GM23338 (cell line): ENCODE measurements around the gene SUSD3. TPM values are rescaled to one million over a fixed set of nuclear protein-coding genes. Genes with fewer than 3 reads are reported as not detected.

ENCODE experiments used
- ATAC-seq: fragments of 200-7000 bp; cut with Tn5 transposase; 3 replicates; pipeline ENCODE4 v1.9.1; 2020
- DNase-seq: peaks from one replicate; pipeline ENCODE4 v3.0.0-alpha.2; 2015; ENCODE audit warnings: low spot score
- H2AFZ ChIP-seq: fragments of 200-600 bp; sonication (generic); 2 replicates; pipeline ENCODE4 v1.8.0; 2016; ENCODE audit warnings: antibody characterized with exemption, mild to moderate bottlenecking, moderate library complexity
- H3F3A ChIP-seq: fragments of 200-600 bp; sonication (generic); replicated peaks from 2 replicates; pipeline ENCODE4 v1.8.0; 2017; ENCODE audit warnings: antibody characterized with exemption, mixed run types, low read depth
- H3K27ac ChIP-seq: fragments of 200-600 bp; sonication (generic); 2 replicates; pipeline ENCODE4 v1.6.1; 2016; ENCODE audit warnings: low read depth
- H3K27me3 ChIP-seq: fragments of 200-600 bp; sonication (generic); 2 replicates; pipeline ENCODE4 v1.8.0; 2016; ENCODE audit warnings: mild to moderate bottlenecking, mixed run types, moderate library complexity; ENCODE audit not compliant: insufficient read depth
- H3K36me3 ChIP-seq: fragments of 200-600 bp; sonication (generic); 2 replicates; pipeline ENCODE4 v1.8.0; 2016; ENCODE audit warnings: mild to moderate bottlenecking; ENCODE audit not compliant: insufficient read depth
- H3K4me1 ChIP-seq: fragments of 200-600 bp; sonication (generic); 2 replicates; pipeline ENCODE4 v1.8.0; 2016; ENCODE audit warnings: mild to moderate bottlenecking, moderate library complexity; ENCODE audit not compliant: insufficient read depth
- H3K4me2 ChIP-seq: fragments of 200-600 bp; sonication (generic); 2 replicates; pipeline ENCODE4 v1.7.1; 2017; ENCODE audit warnings: mixed run types
- H3K4me3 ChIP-seq: fragments of 200-600 bp; sonication (generic); 2 replicates; pipeline ENCODE4 v1.6.1; 2016; ENCODE audit warnings: mixed run types
- H3K79me2 ChIP-seq: fragments of 200-600 bp; sonication (generic); replicated peaks from 2 replicates; pipeline ENCODE4 v1.8.0; 2017; ENCODE audit warnings: mild to moderate bottlenecking; ENCODE audit not compliant: insufficient read depth
- H3K9me2 ChIP-seq: fragments of 200-600 bp; sonication (generic); 2 replicates; pipeline ENCODE4 v1.8.0; 2017; ENCODE audit not compliant: insufficient read depth
- H4K20me1 ChIP-seq: fragments of 200-600 bp; sonication (generic); replicated peaks from 2 replicates; pipeline ENCODE4 v1.8.0; 2017; ENCODE audit warnings: mild to moderate bottlenecking; ENCODE audit not compliant: insufficient read depth
- H3K27ac Mint-ChIP-seq: 2 replicates; pipeline ENCODE4 v1.8.0; 2020; ENCODE audit warnings: inconsistent platforms, mild to moderate bottlenecking, moderate library complexity, mixed read lengths
- H3K27me3 Mint-ChIP-seq: 3 replicates; pipeline ENCODE4 v1.8.0; 2022; ENCODE audit warnings: low read depth, mild to moderate bottlenecking, moderate library complexity, mixed read lengths, inconsistent platforms; ENCODE audit not compliant: insufficient read depth, poor library complexity
- H3K36me3 Mint-ChIP-seq: 3 replicates; pipeline ENCODE4 v1.8.0; 2021; ENCODE audit warnings: low read depth, mild to moderate bottlenecking, inconsistent platforms, moderate library complexity, mixed read lengths
- H3K4me1 Mint-ChIP-seq: 3 replicates; pipeline ENCODE4 v1.8.0; 2020; ENCODE audit warnings: mild to moderate bottlenecking, inconsistent platforms, mixed read lengths
- H3K4me3 Mint-ChIP-seq: 3 replicates; pipeline ENCODE4 v1.8.0; 2021; ENCODE audit warnings: moderate library complexity, mild to moderate bottlenecking, inconsistent platforms, mixed read lengths
- H3K9me3 Mint-ChIP-seq: 3 replicates; pipeline ENCODE4 v1.8.0; 2020; ENCODE audit warnings: moderate library complexity, mild to moderate bottlenecking, inconsistent platforms, mixed read lengths
- CREB1 ChIP-seq: fragments of 250-450 bp; sonication (Bioruptor Pico); IDR thresholded peaks from 2 replicates; pipeline ENCODE4 v1.5.0; 2020; ENCODE audit warnings: low read depth, mild to moderate bottlenecking, moderate library complexity
- EZH2phosphoT487 ChIP-seq: fragments of 200-600 bp; sonication (generic); IDR thresholded peaks from one replicate; pipeline ENCODE4 v1.8.1; 2018; ENCODE audit warnings: antibody characterized with exemption; ENCODE audit not compliant: unreplicated experiment
- POLR2AphosphoS5 ChIP-seq: IDR thresholded peaks from 2 replicates; pipeline ENCODE4 v1.6.1; 2016; ENCODE audit warnings: antibody characterized with exemption, low read depth
- STAT1 ChIP-seq: IDR thresholded peaks from one replicate; pipeline ENCODE4 v1.6.1; 2016; ENCODE audit warnings: antibody characterized with exemption; ENCODE audit not compliant: unreplicated experiment
- polyA plus RNA-seq: library from polyadenylated mRNA; unstranded; fragments of >200 nt; fragmentation: Nextera tagmentation; extraction: Ambion mirVana; gene quantifications from 2 replicates; pipeline ENCODE4 v1.2.1, GENCODE V29; 2016
- total RNA-seq: library from RNA; depleted of rRNA; stranded (reverse); fragments of >200 nt; shearing (Covaris generic); gene quantifications from 2 replicates; pipeline ENCODE4 v1.2.3, GENCODE V29; 2014
- TF ChIP-seq, protein P1 (sequence below): fragments of 250-450 bp; sonication (Bioruptor Pico); IDR thresholded peaks from 2 replicates; pipeline ENCODE4 v1.5.0; 2020; ENCODE audit warnings: mild to moderate bottlenecking, moderate library complexity
- TF ChIP-seq, protein P2 (sequence below), 2 experiments: fragments of 200-600 bp in 1 of 2; sonication (generic) in 1 of 2; conservative IDR thresholded peaks; 2 replicates each; pipeline versions ENCODE4 v1.5.1 to v1.6.1; 2016 to 2017; ENCODE audit warnings: antibody characterized with exemption in 2 of 2, low read depth in 2 of 2, mild to moderate bottlenecking in 2 of 2, moderate library complexity in 1 of 2

Gene SUSD3
- total and polyA plus RNA-seq, 2 experiments from 2014 or later: 6.9 to 20.1 TPM

DNA sequence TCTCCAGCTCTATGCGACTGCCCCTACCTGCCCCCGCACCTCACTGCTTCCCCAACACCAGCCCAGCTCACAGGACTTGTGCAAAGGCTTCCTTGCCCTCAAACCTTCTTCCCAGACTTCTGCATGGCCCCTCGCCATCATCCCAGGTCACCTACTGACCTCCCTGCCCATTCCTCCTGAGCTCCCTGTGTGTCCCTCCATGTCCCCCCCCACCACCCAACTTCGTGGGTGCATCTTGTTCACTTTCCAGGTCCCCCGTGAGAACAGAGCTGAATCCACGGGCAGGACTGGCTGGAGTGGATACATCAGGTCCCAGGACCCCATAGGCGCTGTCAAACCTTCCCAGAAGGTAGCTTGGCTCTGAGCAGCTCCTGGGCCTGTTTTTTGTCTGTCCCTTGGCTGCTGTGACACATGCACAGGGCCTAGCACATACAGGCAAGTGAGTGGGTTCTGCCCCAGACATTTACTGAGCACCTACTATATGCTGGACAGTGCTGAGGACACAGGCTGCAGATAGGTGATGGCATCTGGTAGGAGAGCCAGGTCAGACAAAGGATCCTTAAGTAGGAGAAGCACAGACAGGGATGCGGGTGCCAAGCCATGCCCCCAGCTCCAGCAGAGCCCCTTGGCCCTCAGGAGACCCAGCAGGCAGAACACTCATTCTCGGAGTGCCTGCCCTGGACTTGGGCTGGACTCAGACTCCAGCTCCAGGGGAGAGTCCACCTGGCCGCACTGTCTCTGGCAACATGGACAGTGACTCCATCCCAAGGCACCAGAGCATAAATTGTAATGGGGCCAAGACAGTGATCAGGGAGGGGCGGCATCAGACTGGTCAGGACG, 60.6 kb downstream of the SUSD3 start (continued):
- TF ChIP-seq, protein P1, sequence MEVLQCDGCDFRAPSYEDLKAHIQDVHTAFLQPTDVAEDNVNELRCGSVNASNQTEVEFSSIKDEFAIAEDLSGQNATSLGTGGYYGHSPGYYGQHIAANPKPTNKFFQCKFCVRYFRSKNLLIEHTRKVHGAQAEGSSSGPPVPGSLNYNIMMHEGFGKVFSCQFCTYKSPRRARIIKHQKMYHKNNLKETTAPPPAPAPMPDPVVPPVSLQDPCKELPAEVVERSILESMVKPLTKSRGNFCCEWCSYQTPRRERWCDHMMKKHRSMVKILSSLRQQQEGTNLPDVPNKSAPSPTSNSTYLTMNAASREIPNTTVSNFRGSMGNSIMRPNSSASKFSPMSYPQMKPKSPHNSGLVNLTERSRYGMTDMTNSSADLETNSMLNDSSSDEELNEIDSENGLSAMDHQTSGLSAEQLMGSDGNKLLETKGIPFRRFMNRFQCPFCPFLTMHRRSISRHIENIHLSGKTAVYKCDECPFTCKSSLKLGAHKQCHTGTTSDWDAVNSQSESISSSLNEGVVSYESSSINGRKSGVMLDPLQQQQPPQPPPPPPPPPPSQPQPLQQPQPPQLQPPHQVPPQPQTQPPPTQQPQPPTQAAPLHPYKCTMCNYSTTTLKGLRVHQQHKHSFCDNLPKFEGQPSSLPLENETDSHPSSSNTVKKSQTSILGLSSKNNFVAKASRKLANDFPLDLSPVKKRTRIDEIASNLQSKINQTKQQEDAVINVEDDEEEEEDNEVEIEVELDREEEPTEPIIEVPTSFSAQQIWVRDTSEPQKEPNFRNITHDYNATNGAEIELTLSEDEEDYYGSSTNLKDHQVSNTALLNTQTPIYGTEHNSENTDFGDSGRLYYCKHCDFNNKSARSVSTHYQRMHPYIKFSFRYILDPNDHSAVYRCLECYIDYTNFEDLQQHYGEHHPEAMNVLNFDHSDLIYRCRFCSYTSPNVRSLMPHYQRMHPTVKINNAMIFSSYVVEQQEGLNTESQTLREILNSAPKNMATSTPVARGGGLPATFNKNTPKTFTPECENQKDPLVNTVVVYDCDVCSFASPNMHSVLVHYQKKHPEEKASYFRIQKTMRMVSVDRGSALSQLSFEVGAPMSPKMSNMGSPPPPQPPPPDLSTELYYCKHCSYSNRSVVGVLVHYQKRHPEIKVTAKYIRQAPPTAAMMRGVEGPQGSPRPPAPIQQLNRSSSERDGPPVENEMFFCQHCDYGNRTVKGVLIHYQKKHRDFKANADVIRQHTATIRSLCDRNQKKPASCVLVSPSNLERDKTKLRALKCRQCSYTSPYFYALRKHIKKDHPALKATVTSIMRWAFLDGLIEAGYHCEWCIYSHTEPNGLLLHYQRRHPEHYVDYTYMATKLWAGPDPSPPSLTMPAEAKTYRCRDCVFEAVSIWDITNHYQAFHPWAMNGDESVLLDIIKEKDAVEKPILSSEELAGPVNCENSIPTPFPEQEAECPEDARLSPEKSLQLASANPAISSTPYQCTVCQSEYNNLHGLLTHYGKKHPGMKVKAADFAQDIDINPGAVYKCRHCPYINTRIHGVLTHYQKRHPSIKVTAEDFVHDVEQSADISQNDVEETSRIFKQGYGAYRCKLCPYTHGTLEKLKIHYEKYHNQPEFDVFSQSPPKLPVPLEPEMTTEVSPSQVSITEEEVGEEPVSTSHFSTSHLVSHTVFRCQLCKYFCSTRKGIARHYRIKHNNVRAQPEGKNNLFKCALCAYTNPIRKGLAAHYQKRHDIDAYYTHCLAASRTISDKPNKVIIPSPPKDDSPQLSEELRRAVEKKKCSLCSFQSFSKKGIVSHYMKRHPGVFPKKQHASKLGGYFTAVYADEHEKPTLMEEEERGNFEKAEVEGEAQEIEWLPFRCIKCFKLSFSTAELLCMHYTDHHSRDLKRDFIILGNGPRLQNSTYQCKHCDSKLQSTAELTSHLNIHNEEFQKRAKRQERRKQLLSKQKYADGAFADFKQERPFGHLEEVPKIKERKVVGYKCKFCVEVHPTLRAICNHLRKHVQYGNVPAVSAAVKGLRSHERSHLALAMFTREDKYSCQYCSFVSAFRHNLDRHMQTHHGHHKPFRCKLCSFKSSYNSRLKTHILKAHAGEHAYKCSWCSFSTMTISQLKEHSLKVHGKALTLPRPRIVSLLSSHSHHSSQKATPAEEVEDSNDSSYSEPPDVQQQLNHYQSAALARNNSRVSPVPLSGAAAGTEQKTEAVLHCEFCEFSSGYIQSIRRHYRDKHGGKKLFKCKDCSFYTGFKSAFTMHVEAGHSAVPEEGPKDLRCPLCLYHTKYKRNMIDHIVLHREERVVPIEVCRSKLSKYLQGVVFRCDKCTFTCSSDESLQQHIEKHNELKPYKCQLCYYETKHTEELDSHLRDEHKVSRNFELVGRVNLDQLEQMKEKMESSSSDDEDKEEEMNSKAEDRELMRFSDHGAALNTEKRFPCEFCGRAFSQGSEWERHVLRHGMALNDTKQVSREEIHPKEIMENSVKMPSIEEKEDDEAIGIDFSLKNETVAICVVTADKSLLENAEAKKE (CRISPR knock-in tag): no peak
- no peak for TF ChIP-seq POLR2AphosphoS5
- TF ChIP-seq, protein P2, sequence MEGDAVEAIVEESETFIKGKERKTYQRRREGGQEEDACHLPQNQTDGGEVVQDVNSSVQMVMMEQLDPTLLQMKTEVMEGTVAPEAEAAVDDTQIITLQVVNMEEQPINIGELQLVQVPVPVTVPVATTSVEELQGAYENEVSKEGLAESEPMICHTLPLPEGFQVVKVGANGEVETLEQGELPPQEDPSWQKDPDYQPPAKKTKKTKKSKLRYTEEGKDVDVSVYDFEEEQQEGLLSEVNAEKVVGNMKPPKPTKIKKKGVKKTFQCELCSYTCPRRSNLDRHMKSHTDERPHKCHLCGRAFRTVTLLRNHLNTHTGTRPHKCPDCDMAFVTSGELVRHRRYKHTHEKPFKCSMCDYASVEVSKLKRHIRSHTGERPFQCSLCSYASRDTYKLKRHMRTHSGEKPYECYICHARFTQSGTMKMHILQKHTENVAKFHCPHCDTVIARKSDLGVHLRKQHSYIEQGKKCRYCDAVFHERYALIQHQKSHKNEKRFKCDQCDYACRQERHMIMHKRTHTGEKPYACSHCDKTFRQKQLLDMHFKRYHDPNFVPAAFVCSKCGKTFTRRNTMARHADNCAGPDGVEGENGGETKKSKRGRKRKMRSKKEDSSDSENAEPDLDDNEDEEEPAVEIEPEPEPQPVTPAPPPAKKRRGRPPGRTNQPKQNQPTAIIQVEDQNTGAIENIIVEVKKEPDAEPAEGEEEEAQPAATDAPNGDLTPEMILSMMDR (conservative IDR thresholded peaks at IDR 0.05; ENCODE audit: low read depth in 2 of 2): no peak
- TF ChIP-seq STAT1: no peak

DNA sequence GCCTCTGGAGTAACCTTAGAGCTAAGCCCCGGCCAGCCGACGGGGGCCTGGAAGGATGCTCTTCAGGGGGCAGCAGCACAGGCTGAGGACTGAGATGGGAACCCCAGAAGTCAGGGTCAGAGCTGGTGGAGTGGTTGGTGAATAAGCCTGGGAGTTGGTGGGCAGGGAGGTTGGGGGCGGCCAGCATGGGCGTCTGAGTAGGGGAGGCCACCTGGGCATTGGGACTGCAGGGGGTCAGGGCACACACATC, 61.1 kb downstream of the SUSD3 start:
- Histone ChIP-seq H4K20me1 (no peaks in the 10 kb centered on the region), H3K27me3 (no peaks in the 10 kb centered on the region), H2AFZ (no peak overlapping the region), H3K4me3 (no peak overlapping the region), H3F3A (no peaks in the 10 kb centered on the region), H3K4me1 (peaks cover 10% of the 10 kb centered on the region), H3K9me2 (no peaks in the 10 kb centered on the region), H3K79me2 (no peaks in the 10 kb centered on the region), H3K27ac (no peak overlapping the region), H3K4me2 (no peak overlapping the region), H3K36me3 (no peaks in the 10 kb centered on the region)
- H3K27me3 Mint-ChIP-seq: peaks cover 5% of the 10 kb centered on the region
- no peaks in the 10 kb centered on the region for H3K9me3 Mint-ChIP-seq
- H3K36me3 Mint-ChIP-seq: peaks cover 2% of the 10 kb centered on the region; the same call in 2 of the 3 replicates
- H3K4me1 Mint-ChIP-seq: peaks cover 12% of the 10 kb centered on the region
- ATAC-seq (no peak), DNase-seq (no peak)
- no peak for TF ChIP-seq STAT1
- no peak for TF ChIP-seq CREB1
- TF ChIP-seq, protein P2 (conservative IDR thresholded peaks at IDR 0.05; ENCODE audit: low read depth in 2 of 2): no peak
- no peak for TF ChIP-seq EZH2phosphoT487
- H3K4me3 Mint-ChIP-seq: no peak overlapping the region
- no peak overlapping the region for H3K27ac Mint-ChIP-seq
